Measurements from ENCODE around the gene CFAP210.
"Not testable (repeated sequence)": the region's sequence is repeated elsewhere in the genome, so short reads cannot be mapped to it uniquely, and the experiment has no call there.

The CFAP210 gene

DNA sequence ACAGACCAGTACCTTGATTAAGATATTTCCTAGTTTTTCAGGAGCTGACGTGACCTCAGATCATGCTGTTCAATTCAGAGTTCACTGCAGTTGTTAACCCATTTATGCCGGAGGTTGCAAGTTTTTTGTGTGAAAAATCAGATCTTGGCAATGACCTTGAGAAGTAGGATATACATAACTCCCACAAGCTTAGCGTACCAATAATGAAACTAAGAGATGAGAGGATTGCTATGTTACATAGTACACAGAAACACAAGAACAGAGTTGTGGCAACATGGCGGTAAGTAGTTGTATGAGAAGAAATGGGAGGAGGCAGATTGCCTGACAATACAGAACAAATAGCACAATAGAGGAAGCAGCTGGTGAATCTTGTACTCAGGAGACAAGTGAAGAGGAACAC, 71.0 kb downstream of the CFAP210 start:
- no peak for DNase-seq (ENCODE audit: low read depth in 2 of 2)

- no peak for DNase-seq (ENCODE audit: low read depth in 2 of 2)
Observed at GRCh38 chr2:169620509-169620908, 73.7 kb downstream of the CFAP210 start.

- no peak for DNase-seq (ENCODE audit: low read depth in 2 of 2)
Observed at GRCh38 chr2:169619946-169620345, 74.3 kb downstream of the CFAP210 start.

GRCh38 chr2:169615982-169616381, 78.2 kb downstream of the CFAP210 start:
- not testable (repeated sequence) for DNase-seq (ENCODE audit: low read depth in 2 of 2)

- no peak for DNase-seq (ENCODE audit: low read depth in 2 of 2)
Observed at GRCh38 chr2:169613876-169614275, 80.3 kb downstream of the CFAP210 start.

- no peak for DNase-seq (ENCODE audit: low read depth in 2 of 2)
Observed at GRCh38 chr2:169609264-169609663, 84.9 kb downstream of the CFAP210 start.

- DNase-seq (ENCODE audit: low read depth in 2 of 2) = no peak
Observed at GRCh38 chr2:169599568-169599967, 94.6 kb downstream of the CFAP210 start.

- DNase-seq (ENCODE audit: low read depth in 2 of 2) = no peak
Observed at GRCh38 chr2:169598982-169599381, 95.2 kb downstream of the CFAP210 start.

DNA sequence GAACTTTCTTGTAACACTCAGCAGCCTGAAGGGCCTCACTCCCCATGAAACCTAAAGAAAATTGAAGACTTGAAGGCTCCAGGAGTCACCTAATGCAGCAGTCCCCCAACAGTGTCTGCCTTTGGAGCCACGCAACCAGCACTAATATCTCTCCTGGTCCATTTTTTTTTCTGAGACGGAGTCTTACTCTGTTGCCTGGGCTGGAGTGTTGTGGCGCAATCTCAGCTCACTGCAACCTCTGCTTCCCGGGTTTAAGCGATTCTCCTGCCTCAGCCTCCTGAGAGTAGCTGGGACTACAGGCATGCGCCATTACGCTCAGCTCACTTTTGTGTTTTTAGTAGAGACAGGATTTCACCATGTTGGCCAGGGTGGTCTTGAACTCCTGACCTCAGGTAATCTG, 97.7 kb downstream of the CFAP210 start:
- DNase-seq (ENCODE audit: low read depth in 2 of 2) = not testable (repeated sequence)
